ENCODE data around the gene OCRL. TPM values are rescaled to one million over a fixed set of nuclear protein-coding genes. Genes with fewer than 3 reads are reported as not detected.

The OCRL gene
- total and polyA plus RNA-seq, 2 donors (not counting 1 experiment from before 2014, with no cell fraction given), result 4.6 to 10.6 TPM

GRCh38 chrX:129574214-129574613 lies 34.2 kb downstream of the OCRL start:
- Histone ChIP-seq H3K9ac (ENCODE audit: low read length) (no peak overlapping the region), H3K9me3 (ENCODE audit: control extremely low read depth in 1 of 3, control insufficient read depth in 2 of 3, insufficient read depth in 1 of 3, low read length in 2 of 3) (peaks cover 0 to 2% (median 0%) of the 10 kb centered on the region in 3 donors), H3K36me3 (replicated peaks in 1 of 2; ENCODE audit: control extremely low read depth in 1 of 2, control insufficient read depth in 1 of 2, extremely low read depth in 1 of 2, insufficient read depth in 2 of 2, low read length in 1 of 2) (peaks cover 0 to 13% of the 10 kb centered on the region in 2 experiments), H3K4me2 (replicated peaks; ENCODE audit: low read depth, low read length, poor library complexity, severe bottlenecking) (no peak overlapping the region), H3K27me3 (replicated peaks in 1 of 4; ENCODE audit: control extremely low read depth in 1 of 4, control insufficient read depth in 3 of 4, insufficient read depth in 4 of 4, low read length in 3 of 4) (no peaks in the 10 kb centered on the region), H3K4me3 (ENCODE audit: control extremely low read depth in 1 of 5, extremely low read depth in 1 of 5, insufficient read depth in 1 of 5, low read depth in 2 of 5, low read length in 4 of 5) (no peak overlapping the region), H2AFZ (ENCODE audit: insufficient read depth, low read depth, low read length, poor library complexity, severe bottlenecking) (no peak overlapping the region), H3K4me1 (ENCODE audit: control insufficient read depth in 2 of 2, insufficient read depth in 2 of 2, low read length in 2 of 2) (no peaks in the 10 kb centered on the region), H4K20me1 (ENCODE audit: control insufficient read depth, insufficient read depth, low read length, poor library complexity, severe bottlenecking) (no peaks in the 10 kb centered on the region), H3K79me2 (ENCODE audit: control insufficient read depth, insufficient read depth, low read length) (no peaks in the 10 kb centered on the region), H3K27ac (ENCODE audit: low read length in 2 of 2) (no peak overlapping the region)
- WGBS (ENCODE audit: insufficient coverage), result no CpG with 5 or more reads among the region's 2 CpGs
- ChIA-PET POLR2A (no interaction called here), CTCF (no interaction called here)
- no peak overlapping the region for H3K4me3 Mint-ChIP-seq
- no peak for ATAC-seq (ENCODE audit: low read depth)
- TF ChIP-seq CTCF (IDR thresholded peaks at IDR 0.05), result no peak
- TF ChIP-seq EZH2 (IDR thresholded peaks at IDR 0.05; ENCODE audit: borderline replicate concordance, insufficient read depth, low read depth, low read length, poor library complexity, severe bottlenecking), result no peak
- H3K4me1 Mint-ChIP-seq, result no peaks in the 10 kb centered on the region
- no peaks in the 10 kb centered on the region for H3K27me3 Mint-ChIP-seq
- no peak overlapping the region for H3K27ac Mint-ChIP-seq
- no peaks in the 10 kb centered on the region for H3K9me3 Mint-ChIP-seq (ENCODE audit: insufficient read depth)
- intact Hi-C loops (cut with micrococcal nuclease), result no loop called here
- DNase-seq, result no peak

- no CpG with 5 or more reads among the region's 3 CpGs for WGBS (ENCODE audit: insufficient coverage)
- POLR2A ChIA-PET, result no interaction called here
- no peaks in the 10 kb centered on the region for H3K27me3 ChIP-seq (replicated peaks in 1 of 4; ENCODE audit: control extremely low read depth in 1 of 4, control insufficient read depth in 3 of 4, insufficient read depth in 4 of 4, low read length in 3 of 4)
- Mint-ChIP-seq H3K27ac (no peak overlapping the region), H3K4me1 (no peaks in the 10 kb centered on the region), H3K4me3 (no peak overlapping the region), H3K27me3 (no peaks in the 10 kb centered on the region), H3K9me3 (ENCODE audit: insufficient read depth) (no peaks in the 10 kb centered on the region)
- CTCF ChIA-PET, result no interaction called here
- no peak overlapping the region for H3K9ac ChIP-seq (ENCODE audit: low read length)
- intact Hi-C loops (cut with micrococcal nuclease), result no loop called here
- no peaks in the 10 kb centered on the region for H3K4me1 ChIP-seq (ENCODE audit: control insufficient read depth in 2 of 2, insufficient read depth in 2 of 2, low read length in 2 of 2)
- no peak for ATAC-seq (ENCODE audit: low read depth)
- H3K4me2 ChIP-seq (replicated peaks; ENCODE audit: low read depth, low read length, poor library complexity, severe bottlenecking), result no peak overlapping the region
- no peaks in the 10 kb centered on the region for H3K79me2 ChIP-seq (ENCODE audit: control insufficient read depth, insufficient read depth, low read length)
- TF ChIP-seq EZH2 (IDR thresholded peaks at IDR 0.05; ENCODE audit: borderline replicate concordance, insufficient read depth, low read depth, low read length, poor library complexity, severe bottlenecking), result no peak
- TF ChIP-seq CTCF (IDR thresholded peaks at IDR 0.05), result no peak
- H4K20me1 ChIP-seq (ENCODE audit: control insufficient read depth, insufficient read depth, low read length, poor library complexity, severe bottlenecking), result no peaks in the 10 kb centered on the region
- H2AFZ ChIP-seq (ENCODE audit: insufficient read depth, low read depth, low read length, poor library complexity, severe bottlenecking), result no peak overlapping the region
- H3K9me3 ChIP-seq (ENCODE audit: control extremely low read depth in 1 of 3, control insufficient read depth in 2 of 3, insufficient read depth in 1 of 3, low read length in 2 of 3), result peaks cover 0 to 2% (median 0%) of the 10 kb centered on the region in 3 donors
- peaks cover 0 to 10% of the 10 kb centered on the region in 2 experiments for H3K36me3 ChIP-seq (replicated peaks in 1 of 2; ENCODE audit: control extremely low read depth in 1 of 2, control insufficient read depth in 1 of 2, extremely low read depth in 1 of 2, insufficient read depth in 2 of 2, low read length in 1 of 2)
- DNase-seq, result no peak
- no peak overlapping the region for H3K27ac ChIP-seq (ENCODE audit: low read length in 2 of 2)
- H3K4me3 ChIP-seq (ENCODE audit: control extremely low read depth in 1 of 5, extremely low read depth in 1 of 5, insufficient read depth in 1 of 5, low read depth in 2 of 5, low read length in 4 of 5), result no peak overlapping the region
Measured at GRCh38 chrX:129576539-129576938, 36.5 kb downstream of the OCRL start.
